HG03097 (cell line): ENCODE data around the gene ECM1.

Experiments
- ATAC-seq: cut with Tn5 transposase; IDR thresholded peaks from one replicate; pipeline ENCODE4 v1.9.1; 2021; ENCODE audit not compliant: unreplicated experiment, low FRiP score

Gene ECM1

GRCh38 chr1:150557065-150557600, 49.2 kb downstream of the ECM1 start:
- ATAC-seq, result no peak

DNA sequence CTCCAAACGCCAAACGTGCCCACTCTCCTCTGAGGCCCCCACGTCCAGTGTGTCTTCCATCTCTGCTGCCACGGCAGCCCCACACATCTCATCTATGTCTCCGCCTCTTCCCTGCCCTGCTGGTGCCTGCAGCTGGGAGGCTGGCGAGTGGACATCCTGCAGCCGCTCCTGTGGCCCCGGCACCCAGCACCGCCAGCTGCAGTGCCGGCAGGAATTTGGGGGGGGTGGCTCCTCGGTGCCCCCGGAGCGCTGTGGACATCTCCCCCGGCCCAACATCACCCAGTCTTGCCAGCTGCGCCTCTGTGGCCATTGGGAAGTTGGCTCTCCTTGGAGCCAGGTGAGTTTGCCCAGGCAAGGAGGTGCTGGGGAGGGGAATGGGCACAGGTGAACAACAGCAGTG, 49.9 kb downstream of the ECM1 start:
- ATAC-seq, result no peak

DNA sequence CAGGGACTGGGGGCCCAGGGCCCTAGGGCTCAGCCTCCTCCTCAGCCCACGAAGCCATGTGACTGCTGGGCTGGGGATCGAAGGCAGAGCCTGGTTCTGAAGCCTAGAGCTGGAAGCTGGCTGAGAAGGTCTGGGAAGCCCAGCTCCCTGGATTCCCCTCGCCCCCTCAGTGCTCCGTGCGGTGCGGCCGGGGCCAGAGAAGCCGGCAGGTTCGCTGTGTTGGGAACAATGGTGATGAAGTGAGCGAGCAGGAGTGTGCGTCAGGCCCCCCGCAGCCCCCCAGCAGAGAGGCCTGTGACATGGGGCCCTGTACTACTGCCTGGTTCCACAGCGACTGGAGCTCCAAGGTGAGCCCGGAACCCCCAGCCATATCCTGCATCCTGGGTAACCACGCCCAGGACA, 50.4 kb downstream of the ECM1 start:
- no peak for ATAC-seq

- no peak for ATAC-seq
Measured at GRCh38 chr1:150558761-150559655, 51.1 kb downstream of the ECM1 start.

GRCh38 chr1:150559656-150560010, 51.7 kb downstream of the ECM1 start:
- no peak for ATAC-seq

- ATAC-seq, result no peak
Measured at GRCh38 chr1:150560011-150560438, 52.1 kb downstream of the ECM1 start.

DNA sequence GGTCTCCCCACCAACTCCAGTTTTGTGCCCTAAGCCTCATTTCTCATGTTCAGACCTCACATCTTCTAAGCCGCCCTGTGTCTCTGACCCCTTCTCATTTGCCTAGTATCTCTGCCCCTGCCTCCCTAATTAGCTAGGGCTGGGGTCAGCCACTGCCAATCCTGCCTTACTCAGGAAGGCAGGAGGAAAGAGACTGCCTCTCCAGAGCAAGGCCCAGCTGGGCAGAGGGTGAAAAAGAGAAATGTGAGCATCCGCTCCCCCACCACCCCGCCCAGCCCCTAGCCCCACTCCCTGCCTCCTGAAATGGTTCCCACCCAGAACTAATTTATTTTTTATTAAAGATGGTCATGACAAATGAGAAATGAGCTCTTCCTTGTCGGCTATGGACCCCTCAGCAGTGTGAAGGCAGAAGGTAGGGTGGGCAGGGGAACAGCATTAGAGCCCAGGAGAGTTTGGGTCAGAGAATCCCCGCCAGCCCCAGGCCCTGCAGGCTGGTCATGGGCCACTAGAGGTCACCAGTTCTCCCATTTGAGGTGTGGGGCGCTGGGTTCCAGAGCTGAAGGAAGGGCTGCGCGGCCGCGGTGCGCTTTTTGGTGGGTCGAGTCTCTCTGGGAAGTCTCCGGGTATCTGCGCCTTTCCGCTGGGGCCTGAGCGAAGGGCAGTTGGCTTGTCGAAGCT, 52.8 kb downstream of the ECM1 start:
- ATAC-seq, result no peak

- ATAC-seq, result no peak
Measured at GRCh38 chr1:150561254-150561973, 53.5 kb downstream of the ECM1 start.

- no peak for ATAC-seq
Measured at GRCh38 chr1:150561974-150562445, 54.1 kb downstream of the ECM1 start.

- ATAC-seq, result peak; percentile 33
Measured at GRCh38 chr1:150562446-150563339, 54.8 kb downstream of the ECM1 start.
